Measurements from ENCODE around the gene DELE1.
"Not testable (repeated sequence)": the region's sequence is repeated elsewhere in the genome, so short reads cannot be mapped to it uniquely, and the experiment has no call there.

Gene DELE1

DNA sequence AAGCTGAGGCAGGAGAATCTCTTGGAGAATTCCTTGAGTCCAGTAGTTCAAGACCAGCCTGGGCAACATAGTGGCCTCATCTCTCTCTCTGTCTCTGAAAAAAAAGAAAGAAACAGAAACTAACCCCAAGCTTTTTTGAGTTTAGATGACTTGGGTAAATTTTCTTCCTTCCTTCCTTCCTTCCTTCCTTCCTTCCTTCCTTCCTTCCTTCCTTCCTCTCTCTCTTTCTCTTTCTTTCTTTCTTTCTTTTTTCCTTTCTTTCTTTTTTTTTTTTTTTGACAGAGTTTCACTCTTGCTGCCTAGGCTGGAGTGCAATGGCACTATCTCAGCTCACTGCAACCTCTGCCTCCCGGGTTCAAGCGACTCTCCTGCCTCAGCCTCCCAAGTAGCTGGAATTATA, 33.2 kb upstream of the DELE1 start:
- not testable (repeated sequence) for DNase-seq

DNA sequence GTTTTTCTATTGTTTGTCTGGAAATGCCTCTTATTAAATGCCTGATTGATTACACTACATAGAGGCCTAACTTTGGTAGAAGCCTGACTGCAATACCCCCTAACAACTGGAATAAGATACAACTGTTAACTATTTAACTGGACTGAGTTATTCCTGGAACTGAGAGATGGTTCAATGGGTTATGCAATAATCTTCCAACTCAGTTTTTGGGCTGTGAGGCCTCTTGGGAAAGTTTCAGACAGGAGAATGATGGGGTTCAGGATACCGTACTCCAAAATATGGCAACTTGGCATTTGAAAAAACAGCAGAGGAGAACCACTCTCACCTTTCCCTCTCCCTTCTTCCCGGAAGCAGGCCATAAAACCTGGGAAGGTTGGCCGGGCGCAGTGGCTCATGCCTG, 26.2 kb upstream of the DELE1 start:
- DNase-seq: no peak

DNA sequence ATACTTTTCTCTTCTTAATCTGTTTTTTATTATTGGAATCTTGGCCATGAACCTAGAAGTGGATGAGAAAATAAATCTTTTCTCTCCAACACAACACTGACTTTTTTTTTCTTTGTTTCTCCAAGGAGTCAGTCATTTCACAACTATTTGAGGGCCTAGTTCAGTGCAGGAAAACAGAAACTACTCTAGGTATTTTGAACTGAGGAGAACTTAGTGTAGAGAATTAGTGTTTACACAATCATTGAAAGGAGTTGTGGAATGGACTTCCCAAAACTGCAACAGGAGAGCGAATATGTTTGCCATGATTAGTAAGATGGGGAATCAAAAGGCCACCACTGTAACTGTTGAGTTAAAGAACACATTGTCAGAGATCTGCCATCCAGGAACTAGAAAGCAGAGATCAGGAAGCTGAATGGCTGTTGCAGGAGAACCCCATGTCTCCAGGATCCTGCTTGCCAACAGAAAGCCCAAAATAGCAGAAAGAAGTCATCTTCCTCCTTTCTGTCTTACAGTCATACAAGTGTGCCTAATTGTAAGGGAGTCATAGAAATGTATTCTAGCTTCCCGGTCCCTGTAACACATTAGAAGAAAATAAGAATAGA, 25.1 kb upstream of the DELE1 start:
- no peak for DNase-seq

DNA sequence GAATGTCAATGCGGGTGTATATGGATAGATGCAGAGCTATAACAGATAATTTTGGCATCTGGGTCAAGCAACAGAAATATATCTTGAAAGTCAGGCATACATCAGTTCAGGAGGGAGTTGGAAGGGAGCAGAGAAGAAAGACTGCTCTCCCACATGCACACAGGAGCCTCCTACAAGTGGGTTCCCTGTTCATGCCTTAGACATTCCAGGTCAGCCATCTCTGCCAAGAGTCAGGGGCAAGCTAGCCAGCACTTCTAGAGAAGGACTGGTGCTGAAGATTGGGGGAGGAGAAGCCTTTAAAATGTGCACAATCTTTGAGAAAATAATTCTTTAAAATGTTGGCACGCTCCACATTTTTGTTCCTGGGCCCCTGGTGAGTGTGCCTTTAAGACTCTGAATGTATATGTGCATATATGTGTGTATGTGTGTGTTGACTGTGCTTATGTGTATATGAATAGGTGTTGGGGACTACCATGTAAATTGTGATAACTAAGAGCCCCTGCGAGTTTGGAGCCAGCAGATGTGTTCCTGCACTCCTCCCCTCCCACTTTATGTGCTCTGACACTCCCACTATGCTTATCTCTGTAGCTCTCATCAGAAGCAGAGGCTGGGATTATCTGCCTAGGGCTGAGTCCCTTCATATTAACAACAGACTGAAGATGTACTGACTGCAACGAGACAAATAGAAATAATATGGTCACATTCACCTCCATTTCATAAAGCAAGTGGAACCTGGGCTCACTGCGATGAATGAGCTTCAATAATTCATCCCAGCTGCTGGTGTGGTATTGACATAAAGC, 21.5 kb upstream of the DELE1 start:
- DNase-seq: no peak

DNA sequence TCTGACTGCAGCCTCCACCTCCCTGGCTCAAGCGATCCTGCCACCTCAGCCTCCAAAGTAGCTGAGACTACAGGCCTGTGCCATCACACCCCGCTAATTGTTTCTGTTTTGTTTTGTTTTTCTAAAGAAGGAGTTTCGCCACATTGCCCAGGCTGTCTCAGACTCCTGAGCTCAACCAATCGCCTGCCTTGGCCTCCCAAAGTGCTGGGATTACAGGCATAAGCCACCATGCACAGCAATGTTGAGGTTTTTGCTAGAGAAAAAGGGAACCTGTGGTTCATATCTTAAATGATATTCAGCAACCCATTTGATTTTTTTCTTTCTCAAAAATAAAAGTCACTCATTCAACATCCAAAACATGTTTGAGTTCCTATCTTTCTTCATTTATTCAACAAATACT, 20.4 kb upstream of the DELE1 start:
- no peak for DNase-seq

DNA sequence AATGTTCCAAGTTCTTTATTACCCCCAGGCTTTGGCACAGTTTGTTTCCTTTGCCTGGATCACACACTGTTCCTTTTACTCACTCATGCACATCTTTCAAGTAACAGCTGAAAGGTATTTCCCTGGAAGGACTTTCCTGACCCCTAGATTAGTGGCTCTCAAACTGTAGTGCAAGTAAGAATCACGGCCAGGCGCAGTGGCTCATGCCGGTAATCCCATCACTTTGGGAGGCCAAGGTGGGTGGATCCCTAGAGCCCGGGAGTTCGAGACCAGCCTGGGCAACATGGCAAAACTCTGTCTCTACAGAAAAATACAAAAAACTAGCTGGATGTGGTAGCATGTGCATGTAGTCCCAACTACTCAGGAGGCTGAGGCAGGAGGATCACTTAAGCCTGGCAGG, 19.1 kb upstream of the DELE1 start:
- no peak for DNase-seq

DNA sequence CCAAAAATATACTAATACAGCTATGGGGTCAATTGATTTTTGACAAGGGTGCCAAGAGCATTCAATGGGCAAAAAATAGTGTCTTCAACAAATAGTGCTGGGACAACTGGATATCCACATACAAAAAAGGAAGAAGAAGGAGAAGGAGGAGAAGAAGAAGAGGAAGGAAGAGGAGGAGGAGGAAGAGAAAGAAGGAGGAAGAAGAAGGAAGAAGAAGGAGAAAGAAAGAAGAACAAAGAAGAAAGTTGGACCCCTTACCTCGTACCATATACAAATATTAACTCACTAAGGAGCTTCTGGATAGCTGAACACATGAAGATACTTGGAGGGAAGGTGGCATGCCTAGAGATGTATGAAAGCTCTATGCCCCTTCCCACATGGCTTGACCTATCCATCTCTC, 17.2 kb upstream of the DELE1 start:
- DNase-seq: no peak

DNA sequence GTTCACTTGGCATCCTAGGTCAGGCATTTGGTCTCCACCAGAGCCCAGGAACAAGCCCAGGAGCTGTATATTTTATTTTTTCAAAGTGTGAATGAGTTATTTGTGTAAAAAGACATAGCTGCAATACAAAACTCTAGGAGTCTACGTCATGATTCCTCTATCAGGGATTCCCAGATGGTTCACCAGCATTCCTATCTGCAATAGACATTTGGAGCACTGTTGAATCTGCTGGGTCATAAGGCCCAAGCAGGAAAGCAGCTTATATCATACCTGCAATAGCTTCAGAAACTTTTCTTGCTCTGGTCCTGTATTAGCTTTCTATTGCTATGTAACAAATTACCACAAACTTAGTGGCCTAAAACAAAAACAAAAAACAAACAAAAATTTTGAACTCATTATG, 16.7 kb upstream of the DELE1 start:
- no peak for DNase-seq

DNA sequence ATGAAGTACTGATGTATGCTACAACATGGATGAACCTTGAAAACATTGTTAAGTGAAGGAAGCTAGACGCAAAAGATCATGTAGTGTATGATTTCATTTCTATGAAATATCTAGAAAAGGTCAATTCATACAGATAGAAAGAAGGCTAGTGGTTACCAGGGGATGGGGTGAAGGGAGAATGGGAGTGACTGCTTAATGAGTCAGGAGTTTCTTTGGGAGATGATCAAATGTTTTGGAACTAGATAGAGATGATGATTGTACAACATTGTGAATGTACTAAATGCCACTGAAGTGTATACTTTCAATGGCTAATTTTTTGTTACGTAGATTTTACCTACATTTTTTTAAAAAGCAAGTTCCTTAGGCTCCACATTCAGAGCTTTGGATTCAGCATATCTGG, 14.9 kb upstream of the DELE1 start:
- no peak for DNase-seq

DNA sequence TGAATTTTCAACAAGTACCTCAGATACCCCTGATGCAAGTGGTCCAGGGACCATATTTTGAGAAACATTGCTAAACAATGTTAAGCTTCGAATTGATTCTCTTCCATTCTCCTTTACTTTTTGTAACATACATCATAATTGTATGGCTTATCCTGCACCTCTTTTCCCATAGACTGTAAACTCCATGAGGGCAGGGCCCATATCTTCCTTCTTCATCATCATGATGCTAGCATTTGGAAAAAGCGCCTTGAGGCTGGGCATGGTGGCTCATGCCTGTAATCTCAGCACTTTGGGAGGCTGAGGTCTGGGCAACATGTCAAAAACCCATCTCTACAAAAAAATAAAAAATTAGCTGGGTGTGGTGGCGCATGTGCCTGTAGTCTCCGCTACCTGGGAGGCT, 14.5 kb upstream of the DELE1 start:
- no peak for DNase-seq

DNA sequence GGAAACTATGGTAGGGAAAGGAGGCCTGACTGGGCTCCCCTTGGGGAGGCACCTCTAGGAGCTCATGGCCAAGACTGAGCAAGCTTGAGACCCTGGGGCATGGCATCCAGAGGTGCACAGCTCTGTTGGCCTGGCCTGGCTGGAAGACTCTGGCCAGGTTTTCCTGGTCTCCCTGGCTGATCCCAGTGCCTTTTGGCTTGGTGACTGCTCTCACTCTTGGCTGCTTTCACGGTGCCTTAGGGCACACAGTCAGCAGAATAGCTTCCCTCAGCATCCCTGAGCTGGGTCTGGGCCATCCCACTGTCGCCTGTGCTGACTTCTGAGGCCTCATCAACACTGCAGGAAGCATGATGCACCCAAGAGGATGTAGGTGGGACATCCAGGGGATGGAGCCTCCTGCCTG, 13.4 kb upstream of the DELE1 start:
- DNase-seq: no peak

DNA sequence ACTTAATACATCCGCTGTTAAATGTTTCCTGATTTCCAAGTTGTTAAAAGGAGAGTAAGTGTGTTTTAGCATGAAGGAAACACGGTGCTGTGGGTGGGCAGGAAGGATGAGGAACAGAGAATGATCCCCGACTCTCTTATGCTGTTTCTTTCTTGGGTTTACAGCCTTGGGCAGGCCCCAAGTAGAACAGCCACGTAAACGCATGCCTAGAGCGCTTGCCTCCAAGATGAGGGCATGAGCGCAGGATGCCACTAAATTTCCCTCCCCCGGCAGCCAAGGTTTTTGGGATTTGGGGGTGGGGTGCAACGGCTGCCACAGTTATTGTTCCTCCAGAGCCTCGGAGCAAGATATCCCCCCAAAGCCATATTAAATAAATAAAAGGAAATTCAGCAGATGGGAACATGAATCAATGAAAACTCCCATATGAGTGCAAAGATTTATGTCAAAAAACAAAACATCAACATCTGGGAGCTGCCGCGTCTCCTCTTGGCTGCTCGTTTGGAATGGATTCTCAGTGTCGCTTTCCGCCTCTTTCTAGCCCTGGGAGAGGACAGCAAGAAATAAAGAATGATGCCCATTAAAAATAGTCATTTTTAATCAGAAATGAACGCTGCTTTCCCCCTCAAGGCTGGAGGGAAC, 10.0 kb upstream of the DELE1 start:
- DNase-seq: no peak

DNA sequence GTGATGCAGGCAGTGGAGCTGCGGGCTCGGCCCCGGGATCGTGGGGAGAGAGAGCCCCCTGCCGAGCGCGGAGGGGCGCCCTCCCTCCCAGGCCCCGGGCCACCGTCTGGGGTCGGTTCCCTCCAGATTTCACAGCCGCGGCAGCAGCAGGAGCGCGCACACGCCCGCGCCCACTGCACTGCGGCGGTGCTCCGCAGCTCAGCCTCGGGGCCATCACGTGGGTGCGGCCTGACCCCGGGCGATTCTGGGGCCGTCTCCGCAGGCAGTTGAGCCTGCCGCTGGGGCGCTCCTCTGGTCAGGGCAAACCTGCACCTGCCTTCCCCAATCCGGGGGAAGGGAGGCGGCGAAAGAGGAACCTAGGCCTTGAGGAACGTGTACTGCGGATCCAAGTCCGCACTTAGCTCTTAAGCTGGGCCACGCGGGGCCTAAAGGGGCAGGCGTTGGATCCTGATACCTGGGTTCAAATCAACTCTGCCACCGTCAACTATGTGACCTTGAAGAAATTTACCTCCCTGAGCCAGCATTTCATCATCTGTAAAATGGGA, 9.4 kb upstream of the DELE1 start:
- DNase-seq: no peak

DNA sequence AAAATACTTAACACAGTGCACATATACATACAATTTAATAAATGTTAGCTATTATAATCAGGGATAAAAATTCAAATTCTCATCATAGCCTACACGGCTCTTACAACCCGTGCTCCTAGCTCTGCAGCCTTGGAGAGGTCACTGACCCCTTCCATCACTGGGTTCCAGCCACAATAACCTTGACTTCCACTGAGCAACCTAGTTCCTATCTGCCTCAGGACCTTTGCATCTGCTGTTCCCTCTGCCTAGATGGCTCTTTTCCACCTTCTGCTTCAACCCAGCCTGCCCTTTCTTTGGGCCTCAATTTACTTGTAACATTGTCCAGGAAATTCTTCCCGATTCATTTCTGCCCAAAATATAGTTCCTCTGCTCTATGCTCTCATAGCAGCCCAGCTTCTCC, 8.9 kb upstream of the DELE1 start:
- no peak for DNase-seq

DNA sequence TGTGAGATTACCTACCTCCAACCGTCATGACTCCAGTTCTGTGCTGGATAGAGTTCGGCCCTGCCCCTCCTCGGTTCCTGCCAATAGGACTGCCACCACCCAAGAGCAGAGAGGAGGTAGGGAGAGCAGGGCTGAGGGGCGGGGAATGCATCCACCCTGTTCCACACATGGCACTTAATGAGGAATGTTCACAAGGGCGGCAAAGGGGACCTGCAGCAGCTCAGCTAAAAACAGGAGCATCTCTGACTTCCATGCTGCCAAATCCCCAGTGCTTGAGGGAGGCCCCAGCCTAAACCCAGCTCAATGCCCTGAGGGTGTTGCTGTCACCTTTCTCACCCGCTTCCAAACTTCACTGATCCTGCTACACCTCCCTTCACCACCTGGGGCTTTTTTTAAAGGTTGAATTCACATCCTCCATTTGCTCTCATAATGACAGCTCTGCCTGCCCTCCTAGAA, 7.8 kb upstream of the DELE1 start:
- no peak for DNase-seq

DNA sequence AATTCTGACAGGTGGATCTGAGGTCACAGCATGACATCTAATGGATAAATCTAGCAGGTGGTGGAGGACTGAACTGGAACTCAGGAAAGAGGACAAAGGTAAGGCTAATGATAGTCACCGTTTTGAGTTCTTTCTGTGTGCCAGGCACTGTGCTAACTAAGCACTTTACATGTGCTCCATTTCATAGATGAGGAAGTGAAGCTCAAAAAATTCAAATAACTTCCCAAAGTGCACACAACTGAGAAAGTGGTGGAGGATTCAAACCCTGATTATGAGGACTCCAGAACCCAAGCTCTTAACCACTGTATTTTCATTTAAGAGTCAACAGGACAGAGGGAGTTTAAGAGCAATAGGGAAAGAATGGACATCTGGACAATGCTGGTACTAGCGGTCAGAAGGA, 7.1 kb upstream of the DELE1 start:
- no peak for DNase-seq

DNA sequence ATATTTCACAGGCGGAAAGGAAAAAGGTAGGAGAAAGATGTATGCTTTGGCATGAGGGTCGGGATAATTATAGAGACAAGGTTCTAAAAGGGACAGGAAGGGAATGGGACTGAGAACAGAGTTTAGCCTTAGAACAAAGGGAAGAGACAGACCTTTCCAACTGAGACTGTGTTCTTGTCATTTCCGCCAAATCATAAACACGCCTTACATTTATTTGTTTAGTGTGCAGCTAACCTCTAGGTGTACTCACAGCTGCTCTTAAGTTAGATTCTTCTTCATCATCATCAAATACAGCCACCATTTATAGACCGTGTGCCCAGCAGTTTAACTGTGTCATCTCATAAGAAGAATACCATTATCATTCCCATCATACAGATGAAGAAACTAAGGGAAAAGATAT, 5.9 kb upstream of the DELE1 start:
- DNase-seq: no peak

DNA sequence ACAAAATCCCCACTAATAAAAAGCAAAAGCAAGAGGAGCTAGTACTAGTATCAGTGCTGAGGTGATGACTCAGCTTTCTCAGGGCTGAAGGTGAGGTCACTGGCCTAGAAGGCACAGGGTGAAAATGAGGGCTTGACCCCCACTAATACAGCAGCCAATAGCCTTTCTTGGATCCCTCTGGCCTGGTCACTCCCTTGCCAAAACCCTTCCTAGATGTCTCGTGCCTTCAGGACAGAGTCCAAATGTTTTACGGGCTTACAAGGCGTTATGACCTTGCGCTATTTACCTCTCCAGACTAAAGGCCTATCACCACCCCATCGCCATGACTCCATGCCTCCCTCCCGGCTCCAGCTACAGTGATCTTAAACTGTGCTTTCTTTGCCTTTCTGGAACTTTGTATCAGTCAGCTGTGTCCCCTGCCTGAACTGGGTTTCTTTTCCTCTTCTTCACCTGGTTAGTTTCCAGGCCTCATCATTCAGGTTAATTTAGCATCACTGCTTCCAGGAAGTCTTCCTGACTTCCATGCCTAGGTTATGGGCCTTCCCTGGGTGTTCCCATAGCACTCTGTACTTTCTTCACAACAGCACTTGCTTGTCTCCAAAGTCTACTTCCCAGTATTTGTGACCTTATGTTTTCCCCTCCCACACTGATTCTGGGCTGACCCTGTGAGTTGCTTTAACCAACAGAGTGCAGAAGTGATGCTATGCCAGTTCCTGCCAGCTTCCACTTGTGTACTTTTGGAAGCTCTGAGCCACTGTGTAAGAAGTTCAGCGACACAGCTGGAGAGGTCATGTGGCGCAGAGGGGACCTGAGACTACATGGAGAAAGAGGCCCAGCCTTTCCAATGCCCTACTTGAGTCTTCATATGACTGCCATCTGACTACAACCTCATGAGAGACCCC, 4.2 kb upstream of the DELE1 start:
- DNase-seq: no peak

DNA sequence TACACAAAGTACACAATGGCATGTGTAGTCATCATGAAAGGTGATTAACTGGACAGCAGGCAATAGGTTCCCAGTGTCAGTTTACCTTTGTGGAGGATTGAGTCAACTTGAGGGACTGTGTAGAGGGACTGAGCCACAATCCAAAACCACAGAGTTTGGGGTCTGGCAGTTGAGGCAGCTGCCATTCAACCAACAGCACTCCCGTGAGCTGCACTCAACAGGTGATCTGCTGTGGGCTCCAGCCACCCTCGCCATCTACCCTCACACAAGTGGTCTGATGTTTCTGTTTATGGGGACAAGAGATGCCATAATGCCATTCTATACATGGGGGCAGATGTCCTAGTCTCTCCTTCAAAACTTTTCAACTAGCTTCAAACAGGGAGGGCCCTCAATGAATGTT, 2.9 kb upstream of the DELE1 start:
- DNase-seq: no peak

DNA sequence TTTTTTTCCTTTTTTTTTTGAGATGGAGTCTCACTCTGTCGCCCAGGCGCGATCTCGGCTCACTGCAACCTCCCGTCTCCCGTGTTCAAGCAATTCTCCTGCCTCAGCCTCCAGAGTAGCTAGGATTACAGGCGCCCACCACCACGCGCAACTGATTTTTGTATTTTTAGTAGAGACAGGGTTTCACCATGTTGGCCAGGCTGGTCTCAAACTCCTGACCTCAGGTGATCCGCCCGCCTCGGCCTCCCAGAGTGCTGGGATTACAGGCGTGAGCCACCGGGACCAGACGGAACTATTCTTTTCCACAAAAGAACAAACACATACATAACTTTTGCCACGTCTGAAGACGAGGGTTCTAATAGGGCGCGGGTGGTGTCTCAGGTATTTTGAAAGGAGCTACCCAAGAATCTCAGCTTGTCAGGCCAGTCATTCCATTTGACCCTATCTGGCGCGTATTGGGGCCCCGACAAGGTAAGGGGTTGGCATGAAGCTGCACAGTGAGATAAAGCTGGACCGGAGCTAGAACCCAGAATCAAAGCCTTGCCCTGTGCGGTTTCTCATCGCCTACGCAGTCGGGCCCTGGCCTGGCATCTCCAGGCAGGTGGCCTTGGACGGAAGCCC, 734 bp upstream of the DELE1 start:
- not testable (repeated sequence) for DNase-seq

DNA sequence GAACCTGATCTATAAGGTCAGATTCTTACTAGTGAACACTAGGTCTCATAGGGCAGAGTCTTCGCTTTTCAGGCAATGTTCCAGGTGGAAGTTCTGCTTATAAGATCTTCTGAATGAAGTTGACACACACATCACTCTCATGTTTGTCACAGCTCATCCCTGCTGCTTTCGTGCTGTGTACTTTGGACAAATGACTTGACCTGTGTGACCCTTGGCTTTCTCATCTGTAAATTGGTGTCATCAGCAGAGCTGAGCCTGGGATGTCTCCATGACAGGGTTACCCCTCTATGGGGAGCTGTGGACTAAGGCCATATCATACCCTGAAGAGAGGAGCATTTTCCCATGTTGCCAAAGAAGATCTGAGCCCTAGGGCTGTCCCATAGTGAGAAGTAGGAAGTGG, 2.8 kb downstream of the DELE1 start:
- no peak for DNase-seq

DNA sequence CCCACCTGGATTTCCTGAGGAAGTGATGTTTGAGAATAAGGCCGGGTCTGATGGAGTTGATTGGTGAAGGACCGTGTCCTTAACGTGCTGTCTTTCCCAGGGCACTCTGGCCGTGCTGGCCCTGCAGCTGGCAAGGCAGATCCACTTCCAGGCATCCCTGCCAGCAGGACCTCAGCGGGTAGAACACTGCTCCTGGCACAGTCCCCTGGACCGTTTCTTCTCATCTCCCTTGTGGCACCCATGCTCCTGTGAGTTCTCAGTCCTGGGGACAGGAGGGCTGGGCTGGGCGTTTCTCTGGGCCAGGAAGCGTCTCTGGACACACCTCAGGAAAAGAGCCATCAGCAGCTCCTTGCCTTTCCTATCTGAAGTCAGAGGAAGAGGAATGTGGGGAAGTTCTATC, 4.4 kb downstream of the DELE1 start:
- DNase-seq: no peak

Data from DMS153 (cell line).